Tongue (tissue), 2 donors: ENCODE data around the gene SMKR1. TPM values are rescaled to one million over a fixed set of nuclear protein-coding genes. Genes with fewer than 3 reads are reported as not detected.

Experiments used
- small RNA-seq: library from RNA; depleted of rRNA; stranded (forward); fragments of <200 nt; gene quantifications from one replicate; pipeline ENCODE3, GENCODE V24; 2014; ENCODE audit warnings: low replicate concordance
- total RNA-seq: library from RNA; depleted of rRNA; stranded (reverse); fragments of >200 nt; gene quantifications from one replicate; pipeline ENCODE4 v1.2.3, GENCODE V29; 2014

SMKR1 gene
- total RNA-seq, 1 donor from 2014 or later: not detected

Small RNA genes lying within 50 kb of the gene (small RNA-seq; reads per million reads assigned to genes)
- gene RNU1-72P (not detected), gene SNRPGP3 (not detected)

Other genes with a start within 250 kb of the SMKR1 start
- gene STRIP2, start 68.1 kb upstream of the SMKR1 start, total RNA-seq: 16.8 TPM
- gene NRF1, start 109.2 kb downstream of the SMKR1 start, total RNA-seq: 19.6 TPM